ENCODE measurements around the gene ENOX1. TPM values are rescaled to one million over a fixed set of nuclear protein-coding genes. Genes with fewer than 3 reads are reported as not detected.
"Not testable (repeated sequence)": the region's sequence is repeated elsewhere in the genome, so short reads cannot be mapped to it uniquely, and the experiment has no call there.

ENOX1 gene
- polyA plus RNA-seq (ENCODE audit: insufficient read length in 3 of 3) = 10 to 100 TPM in 1 of 3 donors, 1 to 10 TPM in 2; 8.5 to 11.1 (median 8.7) TPM
- long read RNA-seq, donor 1 = 0 reads
- long read RNA-seq, donor 2 = 0 reads
- long read RNA-seq, donor 3 = 0 reads
- long read RNA-seq, donor 4 = 0 reads
- long read RNA-seq, donor 5 = 0 reads
- long read RNA-seq, donor 6, partial matches to known transcripts = 8 of 8 reads
- long read RNA-seq, donor 6, other reads (novel, unspliced or antisense) = 0 of 8 reads
- long read RNA-seq, donor 7 = 0 reads
- long read RNA-seq, donor 8 = 0 reads
- long read RNA-seq, donor 9 = 0 reads
- long read RNA-seq, donor 10, partial matches to known transcripts = 0 of 1 reads
- long read RNA-seq, donor 10, other reads (novel, unspliced or antisense) = 0 of 1 reads
- long read RNA-seq, donor 11 = 0 reads
- long read RNA-seq, donor 12 = 0 reads
- long read RNA-seq, donor 13 = 0 reads
- long read RNA-seq, donor 14 = 0 reads
- long read RNA-seq, donor 15 = 0 reads
- long read RNA-seq, donor 16 = 0 reads

DNA sequence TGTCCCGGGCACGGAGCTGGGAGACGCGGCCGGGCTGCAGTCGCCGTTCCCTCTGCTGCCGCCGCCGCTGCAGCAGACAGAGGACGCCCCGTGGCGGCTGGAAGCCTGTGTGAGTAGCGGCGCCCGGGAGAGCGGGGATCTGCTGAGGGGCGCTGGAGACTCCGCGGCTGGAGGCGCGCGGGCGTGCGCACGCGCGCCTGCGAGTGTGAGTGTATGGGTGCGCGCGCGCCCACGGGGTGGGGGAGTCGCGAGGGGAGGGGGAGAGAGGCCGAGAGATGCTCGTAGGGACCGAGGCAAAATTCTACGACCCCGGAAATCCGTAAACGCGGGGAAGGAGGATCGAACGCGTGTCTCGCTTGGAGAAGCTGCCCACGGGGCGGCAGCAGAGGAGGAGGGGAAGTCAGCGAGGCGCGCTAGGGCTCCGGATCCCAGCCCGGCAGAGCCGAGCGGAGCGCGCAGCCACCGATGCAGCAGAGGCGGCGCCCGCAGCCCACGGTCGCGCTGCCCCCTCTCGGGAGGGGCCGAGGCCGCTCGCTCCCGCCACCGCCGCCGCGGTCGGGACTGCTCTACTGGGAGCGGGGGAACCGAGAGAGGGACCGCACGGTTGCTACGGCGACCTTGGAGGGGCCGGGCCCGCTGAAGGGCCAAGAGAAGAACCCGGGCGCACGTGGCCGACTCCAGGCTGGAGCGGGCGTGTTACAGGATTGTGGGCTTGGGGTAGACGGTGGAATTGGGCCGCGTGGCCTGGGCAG is at the start of gene ENOX1:
TSS of gene ENOX1 (minus strand) at position 207 of the 752 bp plus-strand sequence.
- peak; percentile 84 for DNase-seq

DNA sequence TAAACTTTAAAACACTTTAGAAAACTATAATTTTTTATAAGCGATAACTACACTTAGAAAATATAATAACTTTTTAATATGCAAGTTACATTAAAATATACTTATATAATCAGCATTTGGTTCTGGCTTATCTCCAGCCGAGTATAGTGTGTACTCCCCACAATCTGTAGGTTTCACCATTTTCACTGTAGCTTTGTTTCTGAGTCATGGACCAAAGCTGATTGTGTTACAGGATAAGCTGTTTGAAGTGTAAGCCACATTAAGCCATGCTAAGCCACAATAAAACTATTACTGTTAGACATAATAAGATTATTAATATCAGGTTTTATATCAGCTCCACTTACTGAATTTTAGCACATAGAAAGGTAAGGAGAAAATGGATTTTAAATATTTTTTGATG is 48.9 kb upstream of the ENOX1 start:
- DNase-seq = no peak

DNA sequence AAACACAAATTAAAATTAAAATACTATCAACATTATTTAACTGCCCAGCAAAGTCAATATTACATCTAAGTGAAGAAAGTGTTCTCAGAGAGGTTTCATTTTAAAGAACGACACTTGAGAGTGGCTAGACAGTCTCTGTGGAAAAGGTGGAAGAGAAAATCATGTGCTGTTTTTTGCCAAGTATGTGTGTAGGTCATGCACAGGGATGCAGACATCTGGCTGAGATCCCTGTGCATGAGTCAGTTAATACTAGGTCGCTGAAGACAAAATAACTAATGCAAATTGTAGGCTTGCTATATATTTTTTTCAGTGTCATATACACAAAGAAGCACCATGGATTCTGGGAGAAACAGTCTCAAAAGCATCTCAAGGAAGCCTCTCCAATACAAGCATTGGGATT is 44.3 kb upstream of the ENOX1 start:
- no peak for DNase-seq

DNA sequence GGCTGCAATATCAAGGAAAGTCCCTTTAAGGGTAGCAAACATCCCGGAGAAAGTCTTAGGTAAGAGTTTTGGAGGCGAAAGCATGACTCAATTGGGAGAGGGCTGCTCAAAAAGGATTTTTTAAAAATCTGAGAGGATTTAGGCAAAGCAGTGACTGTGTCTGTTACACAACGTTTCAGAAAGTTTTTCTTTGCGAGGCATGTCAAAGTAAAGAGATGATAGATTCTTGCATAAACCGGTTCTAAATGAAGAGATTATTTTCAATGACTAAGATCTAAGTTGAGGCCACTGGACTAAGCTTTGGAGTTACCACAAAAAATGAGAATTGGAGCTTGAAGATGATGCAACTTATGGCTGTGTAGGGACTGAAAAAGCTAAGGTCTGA is 43.7 kb upstream of the ENOX1 start:
- no peak for DNase-seq

DNA sequence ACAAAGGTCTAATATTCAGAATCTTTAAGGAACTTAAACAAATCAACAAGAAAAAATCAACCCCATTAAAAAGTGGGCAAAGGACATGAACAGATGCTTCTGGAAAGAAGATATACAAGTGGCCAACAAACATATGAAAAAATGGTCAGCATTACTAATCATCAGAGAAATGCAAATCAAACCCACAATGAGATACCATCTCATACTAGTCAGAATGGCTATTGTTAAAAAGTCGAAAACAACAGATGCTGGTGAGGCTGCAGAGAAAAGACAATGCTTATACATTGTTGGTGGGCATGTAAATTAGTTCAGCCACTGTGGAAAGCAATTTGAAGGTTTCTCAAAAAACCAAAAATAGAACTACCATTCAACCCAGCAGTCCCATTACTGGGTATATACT is 37.9 kb upstream of the ENOX1 start:
- DNase-seq = not testable (repeated sequence)

DNA sequence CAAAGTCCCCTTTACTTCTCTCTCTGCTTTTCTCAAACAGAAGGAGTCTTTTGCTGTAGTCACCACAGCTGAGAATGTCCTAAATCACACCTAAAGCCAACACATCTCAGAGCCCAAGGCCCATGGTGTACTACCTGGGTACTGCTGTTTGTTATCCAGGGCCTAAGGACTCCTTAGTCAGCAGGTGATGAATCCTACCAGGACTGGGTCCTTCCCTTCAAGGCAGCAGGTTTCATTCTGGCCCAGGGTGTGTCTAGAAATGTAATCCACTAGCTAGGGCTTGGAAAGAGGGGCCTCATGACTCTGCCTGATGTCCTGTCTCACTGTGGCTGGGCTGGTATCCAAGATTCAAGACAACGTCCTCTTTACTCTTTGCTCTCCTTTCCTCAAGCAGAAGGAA is 36.2 kb upstream of the ENOX1 start:
- no peak for DNase-seq

DNA sequence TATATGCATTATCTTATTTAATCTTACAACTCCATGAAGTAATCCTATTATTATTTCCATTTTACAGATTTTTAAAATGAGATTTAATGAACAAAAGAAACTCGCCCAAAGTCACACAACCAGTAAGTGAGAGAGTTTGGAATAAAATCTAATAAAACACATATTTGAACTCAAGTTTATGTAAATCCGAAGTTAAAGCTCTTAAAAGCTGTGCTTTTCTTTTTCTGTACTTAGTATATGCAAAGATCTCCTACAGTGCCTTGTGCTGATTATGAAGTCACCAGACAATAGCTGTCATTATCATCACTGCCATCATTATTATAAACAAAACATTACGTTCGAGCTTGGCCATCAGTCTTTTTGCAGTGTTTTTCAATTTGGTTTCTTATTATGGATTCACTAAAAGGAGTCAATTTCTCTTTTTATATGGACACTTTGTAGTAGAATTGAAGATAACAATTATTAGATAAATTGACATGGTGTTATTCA is 29.7 kb upstream of the ENOX1 start:
- DNase-seq = no peak

DNA sequence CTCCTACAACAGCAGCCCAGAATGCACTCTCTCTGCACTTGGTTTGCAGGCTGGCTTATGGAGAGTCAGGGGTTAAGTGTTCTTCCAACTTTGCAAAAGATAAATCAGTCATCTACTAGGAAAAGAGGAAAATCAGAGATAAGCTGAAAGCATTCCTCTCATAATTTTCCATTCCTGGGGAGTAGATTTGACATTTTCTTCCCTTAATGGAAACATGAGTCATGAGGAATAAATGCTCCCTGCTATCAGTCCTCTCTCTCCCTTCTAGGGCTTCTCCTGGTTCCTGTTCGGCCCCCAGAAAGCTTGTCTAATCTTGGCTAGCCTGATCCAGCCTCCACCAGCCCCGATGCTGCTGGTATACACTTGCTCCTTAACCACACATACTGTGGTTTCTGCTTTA is 28.4 kb upstream of the ENOX1 start:
- no peak for DNase-seq

DNA sequence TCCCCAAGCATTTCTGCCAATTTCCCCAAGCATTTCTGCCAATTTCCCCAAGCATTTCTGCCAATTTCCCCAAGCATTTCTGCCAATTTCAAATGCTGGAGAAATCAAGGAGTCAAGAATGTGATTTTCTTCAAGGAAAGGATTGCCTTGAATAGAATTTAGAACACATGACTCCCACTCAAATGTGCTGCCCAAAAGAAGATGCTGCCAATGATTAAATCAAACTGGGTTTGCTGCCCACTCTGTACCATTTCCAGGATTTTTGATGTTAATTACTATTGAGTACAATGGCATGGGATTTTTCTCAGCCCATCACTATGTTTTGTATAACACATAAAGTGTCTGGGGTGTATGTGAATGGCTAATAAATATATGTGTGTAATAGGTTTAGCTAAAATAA is 21.9 kb upstream of the ENOX1 start:
- no peak for DNase-seq

DNA sequence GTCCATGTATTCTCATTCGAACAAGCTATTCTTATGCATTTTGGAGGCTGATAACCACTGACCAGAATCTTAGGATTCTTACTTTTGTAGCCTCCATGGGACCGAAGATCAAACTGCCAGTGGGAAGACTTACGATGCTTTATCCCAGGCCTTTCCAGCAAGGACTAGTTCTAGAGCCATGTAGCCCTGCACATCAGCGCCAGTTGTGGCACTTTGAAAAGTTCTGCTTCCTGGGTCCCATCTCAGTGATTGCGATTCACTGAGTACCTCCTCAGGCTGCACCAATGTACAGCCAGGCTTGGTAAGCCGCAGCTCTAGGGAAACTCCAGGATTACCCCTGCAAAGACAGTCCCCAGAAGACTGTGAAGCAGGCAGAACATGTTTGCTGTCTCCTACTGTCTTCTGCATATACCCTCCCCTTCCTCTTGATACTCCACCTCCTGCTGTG is 18.9 kb upstream of the ENOX1 start:
- DNase-seq = no peak

DNA sequence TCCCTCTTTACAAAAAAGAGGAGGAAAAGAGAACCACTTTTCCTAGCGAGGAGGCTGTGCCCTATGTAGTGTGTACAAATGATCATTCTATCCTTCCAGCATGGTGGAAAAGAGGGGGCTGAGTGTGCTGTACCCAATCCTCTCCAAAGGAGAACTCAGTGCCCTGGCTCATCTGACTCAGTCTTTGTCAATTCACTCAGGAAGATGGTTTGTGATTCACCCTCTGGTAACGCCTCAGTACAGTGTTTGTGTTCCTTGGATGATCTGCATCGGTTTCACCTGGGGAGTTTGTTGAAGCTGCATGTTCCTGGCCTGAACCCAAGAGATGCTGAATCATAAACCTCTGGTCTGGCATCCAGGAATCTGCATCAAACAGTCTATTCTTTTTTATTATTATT is 18.3 kb upstream of the ENOX1 start:
- DNase-seq = no peak

DNA sequence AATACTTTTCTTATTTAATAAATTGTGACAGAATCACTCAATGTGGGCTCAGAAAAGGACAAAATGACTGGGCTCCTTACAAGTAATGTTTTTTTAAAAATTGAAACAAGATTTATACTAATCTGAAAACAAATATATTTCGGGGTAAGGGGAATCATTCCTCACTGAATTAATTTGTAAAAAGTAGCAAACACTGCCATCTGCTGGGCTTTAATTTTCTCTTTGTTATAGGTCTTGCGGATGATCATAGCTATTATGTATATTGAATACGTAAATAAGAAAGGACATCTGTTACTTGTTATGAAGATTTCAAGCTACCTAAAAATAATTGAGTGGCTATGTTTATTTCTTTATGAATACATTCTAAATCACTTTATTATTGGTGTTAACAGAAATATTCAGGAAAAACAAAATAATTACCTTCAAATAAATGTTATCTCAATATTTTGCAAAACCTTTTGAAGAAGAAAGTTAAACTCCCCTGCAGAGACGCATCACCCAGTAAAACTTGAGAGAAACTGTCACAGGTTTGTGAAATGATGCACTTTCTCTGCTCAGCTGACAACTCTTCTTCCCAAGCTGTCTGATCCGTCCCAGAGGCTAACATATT is 17.8 kb upstream of the ENOX1 start:
- peak; percentile 72 for DNase-seq

DNA sequence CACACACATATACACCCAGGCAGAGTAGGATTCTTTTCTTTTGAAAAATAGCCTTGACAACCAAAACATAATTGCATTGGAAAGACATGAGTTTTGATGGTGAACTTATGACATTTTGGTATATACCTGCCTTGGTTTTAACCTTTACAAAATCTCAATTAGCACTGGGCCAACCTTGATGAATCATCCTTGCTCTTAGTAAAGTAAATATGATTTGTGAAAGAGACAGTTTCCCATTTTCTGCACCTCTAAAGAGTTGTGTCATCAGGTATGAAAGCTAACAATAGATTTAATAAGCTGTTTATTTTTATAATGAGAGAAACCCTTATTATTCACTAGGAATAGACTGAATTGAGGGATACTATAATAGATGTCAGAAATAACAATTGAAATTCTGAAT is 15.7 kb upstream of the ENOX1 start:
- no peak for DNase-seq

DNA sequence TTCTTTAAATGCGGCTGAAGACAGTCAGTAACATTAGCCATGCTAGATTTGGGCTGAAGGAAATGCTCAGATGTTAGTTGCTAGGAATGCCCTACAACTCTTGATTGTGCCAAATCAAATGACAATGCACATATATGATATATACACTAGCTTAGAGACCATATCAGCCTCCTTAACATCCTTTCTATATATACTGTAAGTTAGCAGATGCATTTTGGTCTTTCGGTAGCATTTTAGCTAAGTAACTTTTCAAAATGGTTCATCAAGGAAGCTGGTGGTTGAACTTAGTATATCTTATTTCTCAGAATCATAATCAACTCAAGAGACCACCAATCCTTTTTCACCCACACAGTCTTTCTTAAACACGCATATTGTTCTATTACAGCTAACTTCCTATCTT is 14.1 kb upstream of the ENOX1 start:
- no peak for DNase-seq

DNA sequence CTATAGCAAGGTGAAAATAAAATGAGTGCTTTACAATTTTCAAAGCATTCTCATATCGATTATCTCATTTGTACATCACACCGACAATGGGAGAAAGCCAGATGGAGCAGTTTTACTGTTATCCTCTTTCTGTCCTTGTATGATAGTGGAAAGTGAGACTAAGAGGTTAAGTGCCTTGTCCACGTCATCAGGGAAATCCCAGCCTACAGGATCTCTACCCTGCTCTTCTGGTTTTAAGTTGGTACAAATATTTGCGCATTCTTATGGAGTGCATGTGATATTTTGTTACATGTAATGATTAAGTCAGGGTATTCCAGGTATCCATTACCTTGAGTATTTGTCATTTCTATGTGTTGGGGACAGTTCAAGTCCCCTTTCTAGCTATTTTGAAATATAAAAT is 12.4 kb upstream of the ENOX1 start:
- DNase-seq = no peak

DNA sequence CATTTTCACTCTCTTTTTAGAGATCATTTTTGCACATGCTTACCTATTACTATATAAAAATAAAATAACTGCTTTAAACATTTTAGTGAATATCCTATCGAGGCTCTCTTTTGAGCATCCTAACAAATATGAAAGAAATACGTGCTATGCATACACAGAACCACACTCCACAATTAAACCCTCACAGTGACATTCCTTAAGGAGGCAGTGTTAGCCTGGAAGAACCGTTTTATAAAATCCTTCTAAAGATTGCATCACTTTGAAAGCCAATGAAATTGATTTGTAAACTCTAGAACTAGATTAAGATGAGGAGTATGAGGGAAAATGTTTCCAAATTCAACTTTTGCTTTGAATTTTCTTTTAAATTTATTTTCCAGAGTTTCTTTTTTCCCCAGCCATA is 11.1 kb upstream of the ENOX1 start:
- DNase-seq = no peak

DNA sequence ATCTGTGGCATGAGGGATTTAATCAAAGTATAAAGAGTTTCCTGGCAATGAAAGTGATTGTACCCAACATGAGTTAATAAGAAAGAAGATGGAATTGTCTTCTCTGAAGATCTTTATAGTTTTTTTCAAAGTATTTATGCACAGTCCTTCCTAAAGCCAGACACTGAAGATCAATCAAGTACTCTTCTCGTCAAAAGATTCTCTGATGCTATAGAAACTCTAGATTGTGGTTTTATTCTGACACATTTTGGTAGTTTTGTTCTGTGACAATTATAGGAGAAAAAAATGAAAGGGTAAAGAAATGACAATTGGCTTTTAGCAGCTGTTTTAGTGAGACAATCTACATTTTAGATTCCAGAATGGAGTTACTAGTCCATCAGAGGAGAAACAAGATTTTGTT is 10.4 kb upstream of the ENOX1 start:
- no peak for DNase-seq

DNA sequence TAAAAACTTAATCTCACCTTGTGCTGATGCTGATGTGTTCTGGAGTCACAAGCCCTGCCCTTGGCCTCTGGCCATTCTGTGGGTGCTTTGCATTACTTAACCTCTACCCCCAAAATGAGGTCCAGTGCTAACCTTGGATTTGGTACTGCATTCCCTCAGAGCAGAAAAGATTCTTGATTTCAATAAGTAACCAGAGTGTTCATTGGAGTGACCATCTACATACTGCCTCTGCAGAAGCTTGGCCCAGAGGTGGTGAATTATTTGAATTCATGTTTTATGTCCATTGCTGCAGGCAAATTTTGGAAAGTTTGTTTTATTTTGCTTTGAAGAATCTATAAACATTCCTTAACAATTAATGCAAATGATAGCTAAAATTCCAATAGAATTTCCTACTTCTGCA is 7.6 kb upstream of the ENOX1 start:
- DNase-seq = no peak

DNA sequence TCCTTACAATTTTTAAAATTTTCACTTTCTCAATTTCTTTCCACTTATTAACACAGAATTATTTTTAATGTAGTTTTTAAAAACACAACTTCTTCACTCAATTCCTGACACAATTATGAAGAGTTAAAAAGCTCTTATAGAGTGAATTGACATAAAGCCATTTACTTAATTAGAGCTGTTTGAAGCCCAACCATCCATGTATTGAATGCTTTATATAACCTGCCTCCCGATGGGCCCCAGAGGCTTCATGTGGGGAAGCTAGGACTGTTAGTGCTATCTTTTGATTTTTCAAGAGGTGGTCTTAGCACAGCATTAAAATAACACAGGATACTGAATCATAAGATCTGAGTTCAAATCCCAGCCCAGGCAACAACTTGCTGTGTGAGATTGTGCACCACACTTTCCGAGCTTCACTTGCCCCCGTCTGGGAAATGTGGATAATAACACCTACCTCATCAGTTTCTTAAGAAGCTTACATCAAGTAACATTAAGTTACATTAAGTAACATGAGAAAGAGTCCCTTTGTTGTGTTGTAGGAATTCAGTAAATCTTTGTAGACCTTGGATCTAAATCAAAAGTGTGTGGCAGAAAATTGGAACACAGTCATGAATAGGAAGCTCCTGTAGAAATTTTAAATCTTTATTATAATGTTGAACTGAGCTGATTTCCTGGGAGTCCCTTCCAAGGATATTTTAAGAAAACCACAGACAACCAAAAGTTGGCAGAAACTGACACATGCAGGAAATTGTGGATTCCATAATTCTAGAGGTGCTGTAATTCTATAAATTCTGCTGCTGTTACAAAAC is 5.5 kb upstream of the ENOX1 start:
- DNase-seq = no peak

DNA sequence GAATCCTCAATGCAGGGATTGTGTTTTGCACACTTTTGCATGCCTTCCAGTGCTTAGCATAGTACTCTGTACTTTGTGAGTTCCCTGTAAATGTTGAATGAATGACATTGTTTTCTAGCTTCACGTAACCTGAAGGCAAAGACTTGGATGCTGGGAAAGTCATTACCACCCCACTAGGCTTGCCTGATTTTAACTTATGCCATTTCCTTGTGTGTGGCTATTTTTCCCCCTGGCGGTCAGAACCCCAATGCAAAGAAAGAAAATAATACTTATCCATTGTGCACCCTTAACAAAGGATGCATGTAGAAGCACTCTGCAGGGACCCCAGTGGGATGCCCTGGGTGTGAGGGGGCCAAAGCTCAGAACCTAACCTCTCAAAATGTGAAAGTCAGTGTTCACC is 1.2 kb upstream of the ENOX1 start:
- peak; percentile 58 for DNase-seq

DNA sequence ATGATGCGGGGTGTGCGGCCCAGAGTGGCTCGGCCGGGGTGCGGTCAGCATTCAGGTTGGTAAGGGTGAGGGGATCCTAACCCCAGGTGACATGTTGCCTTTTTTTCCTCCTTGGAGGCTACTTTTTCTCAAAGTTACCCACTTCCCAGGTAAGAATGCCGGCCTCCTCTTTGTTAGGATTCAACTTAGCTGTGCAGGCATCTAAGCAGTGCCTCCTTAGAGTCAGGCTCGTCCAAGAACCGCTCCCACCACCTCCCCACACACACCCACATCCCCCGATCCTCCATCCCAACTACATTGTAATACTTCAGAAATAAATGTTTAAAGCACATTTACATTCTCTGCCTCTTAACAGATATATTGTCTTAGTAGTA is 733 bp upstream of the ENOX1 start:
- DNase-seq = no peak

DNA sequence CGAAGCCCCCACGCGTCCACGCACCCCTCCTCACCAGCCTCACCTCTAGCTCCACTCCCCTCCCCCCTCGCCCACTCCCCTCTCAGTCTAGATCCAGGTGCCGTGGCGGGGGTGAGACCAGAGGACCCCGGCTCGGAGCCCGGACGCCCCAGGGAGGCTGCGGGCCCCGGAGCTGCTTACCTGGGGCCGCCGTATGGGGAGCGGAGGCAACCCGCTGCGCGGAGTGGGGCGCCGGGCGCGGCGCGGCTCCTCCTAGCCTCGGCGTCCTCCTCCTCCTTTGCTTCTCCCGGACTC is 353 bp downstream of the ENOX1 start:
- no peak for DNase-seq
